ENCODE measurements around the gene CT45A8. TPM values are rescaled to one million over a fixed set of nuclear protein-coding genes. Genes with fewer than 3 reads are reported as not detected.
"Not testable (repeated sequence)": the region's sequence is repeated elsewhere in the genome, so short reads cannot be mapped to it uniquely, and the experiment has no call there.

Gene CT45A8, protein sequence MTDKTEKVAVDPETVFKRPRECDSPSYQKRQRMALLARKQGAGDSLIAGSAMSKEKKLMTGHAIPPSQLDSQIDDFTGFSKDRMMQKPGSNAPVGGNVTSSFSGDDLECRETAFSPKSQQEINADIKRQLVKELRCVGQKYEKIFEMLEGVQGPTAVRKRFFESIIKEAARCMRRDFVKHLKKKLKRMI
- total RNA-seq (2021) (not detected in 2 replicates), Bru-seq, nascent RNA (not detected), BruChase-seq, experiment 1, labeled RNA remaining after a 2-hour chase (not detected), BruChase-seq, experiment 2, labeled RNA remaining after a 6-hour chase (not detected)
- long read RNA-seq: 0 reads

DNA sequence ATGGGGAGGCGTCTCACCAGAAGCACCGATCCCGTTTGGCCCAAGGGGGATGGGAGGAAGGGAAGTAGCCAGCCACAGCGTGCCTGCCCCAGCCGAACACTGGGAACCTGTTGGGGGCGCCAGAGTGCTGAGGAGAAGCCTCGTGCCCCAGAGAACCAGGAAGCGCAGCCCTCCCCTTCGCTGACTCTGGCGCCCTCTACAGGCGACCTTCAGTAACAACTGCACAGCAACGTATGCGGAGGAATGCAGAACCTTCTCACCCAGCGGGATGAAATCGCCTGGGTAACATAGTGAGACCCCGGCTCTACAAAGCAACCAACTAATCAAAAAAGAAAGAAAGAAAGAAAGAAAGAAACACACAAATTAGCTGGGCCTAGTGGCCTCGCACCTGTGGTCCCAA is at the start of gene CT45A8:
Gene CT45A8, minus strand, starts transcription at position 101 of the 400 bp plus-strand sequence. CDS start 3,755 bp downstream, outside the sequence.
- H3K36me3 ChIP-seq (ENCODE audit: low read depth); BruUV-seq (replicated peaks); H2AFZ ChIP-seq; H3K27ac ChIP-seq; intact Hi-C loops (cut with micrococcal nuclease; ENCODE audit: unreplicated experiment); H3K9me2 ChIP-seq (ENCODE audit: insufficient read depth); H4K20me1 ChIP-seq (ENCODE audit: insufficient read depth); H3K9me3 ChIP-seq (ENCODE audit: insufficient read depth, low read depth); H3K4me1 ChIP-seq (replicated peaks; ENCODE audit: insufficient read depth); H3K79me2 ChIP-seq (ENCODE audit: low read depth); H3K27me3 ChIP-seq (ENCODE audit: insufficient read depth, low read depth); DNase-seq; H3F3A ChIP-seq (ENCODE audit: insufficient read depth, low read depth); POLR2A ChIA-PET (ENCODE audit: unreplicated experiment); H3K4me2 ChIP-seq; H3K4me3 ChIP-seq; CTCF ChIA-PET: not testable (repeated sequence)

- H2AFZ ChIP-seq: no peak within 1 kb of the TSS
- peaks cover 63% of the 10 kb centered on the region for H3K27me3 ChIP-seq (ENCODE audit: insufficient read depth, low read depth)
- no peaks in the 10 kb centered on the region for H4K20me1 ChIP-seq (ENCODE audit: insufficient read depth)
- intact Hi-C loops (cut with micrococcal nuclease; ENCODE audit: unreplicated experiment): no loop called here
- ChIA-PET CTCF (no interaction called here), POLR2A (ENCODE audit: unreplicated experiment) (no interaction called here)
- H3K4me3 ChIP-seq: no peak within 1 kb of the TSS
- no peaks in the 10 kb centered on the region for H3K9me3 ChIP-seq (ENCODE audit: insufficient read depth, low read depth)
- no peaks in the 10 kb centered on the region for H3K9me2 ChIP-seq (ENCODE audit: insufficient read depth)
- BruUV-seq (replicated peaks): no TSS peak
- H3K4me1 ChIP-seq (replicated peaks; ENCODE audit: insufficient read depth): no peaks in the 10 kb centered on the region
- no peak for DNase-seq
- H3K4me2 ChIP-seq: no peak within 1 kb of the TSS
- TF ChIP-seq, protein P1, sequence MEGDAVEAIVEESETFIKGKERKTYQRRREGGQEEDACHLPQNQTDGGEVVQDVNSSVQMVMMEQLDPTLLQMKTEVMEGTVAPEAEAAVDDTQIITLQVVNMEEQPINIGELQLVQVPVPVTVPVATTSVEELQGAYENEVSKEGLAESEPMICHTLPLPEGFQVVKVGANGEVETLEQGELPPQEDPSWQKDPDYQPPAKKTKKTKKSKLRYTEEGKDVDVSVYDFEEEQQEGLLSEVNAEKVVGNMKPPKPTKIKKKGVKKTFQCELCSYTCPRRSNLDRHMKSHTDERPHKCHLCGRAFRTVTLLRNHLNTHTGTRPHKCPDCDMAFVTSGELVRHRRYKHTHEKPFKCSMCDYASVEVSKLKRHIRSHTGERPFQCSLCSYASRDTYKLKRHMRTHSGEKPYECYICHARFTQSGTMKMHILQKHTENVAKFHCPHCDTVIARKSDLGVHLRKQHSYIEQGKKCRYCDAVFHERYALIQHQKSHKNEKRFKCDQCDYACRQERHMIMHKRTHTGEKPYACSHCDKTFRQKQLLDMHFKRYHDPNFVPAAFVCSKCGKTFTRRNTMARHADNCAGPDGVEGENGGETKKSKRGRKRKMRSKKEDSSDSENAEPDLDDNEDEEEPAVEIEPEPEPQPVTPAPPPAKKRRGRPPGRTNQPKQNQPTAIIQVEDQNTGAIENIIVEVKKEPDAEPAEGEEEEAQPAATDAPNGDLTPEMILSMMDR (conservative IDR thresholded peaks at IDR 0.05): no peak
- TF ChIP-seq EZH2 (IDR thresholded peaks at IDR 0.05; ENCODE audit: low read depth): no peak
- H3K36me3 ChIP-seq (ENCODE audit: low read depth): no peaks in the 10 kb centered on the region
- no peaks in the 10 kb centered on the region for H3K79me2 ChIP-seq (ENCODE audit: low read depth)
- H3F3A ChIP-seq (ENCODE audit: insufficient read depth, low read depth): no peaks in the 10 kb centered on the region
- H3K27ac ChIP-seq: no peak within 1 kb of the TSS
Measured at GRCh38 chrX:135893294-135893817, 39.0 kb upstream of the CT45A8 start, which contains the start of the genes CT45A10 and SAGE1. CT45A10 (minus strand) TSS chrX:135893444; CDS start chrX:135885344, 8,100 bp downstream. SAGE1 (plus strand) TSS chrX:135893716; CDS start chrX:135896243, 2,527 bp downstream.

GRCh38 chrX:135892781-135893180 is 38.4 kb upstream of the CT45A8 start:
- Histone ChIP-seq H2AFZ (no peak overlapping the region), H3K4me3 (no peak overlapping the region), H4K20me1 (ENCODE audit: insufficient read depth) (no peaks in the 10 kb centered on the region), H3K27ac (no peak overlapping the region), H3K4me2 (no peak overlapping the region), H3F3A (ENCODE audit: insufficient read depth, low read depth) (no peaks in the 10 kb centered on the region), H3K9me3 (ENCODE audit: insufficient read depth, low read depth) (no peaks in the 10 kb centered on the region), H3K4me1 (replicated peaks; ENCODE audit: insufficient read depth) (no peaks in the 10 kb centered on the region), H3K36me3 (ENCODE audit: low read depth) (no peaks in the 10 kb centered on the region), H3K27me3 (ENCODE audit: insufficient read depth, low read depth) (peaks cover 61% of the 10 kb centered on the region), H3K79me2 (ENCODE audit: low read depth) (no peaks in the 10 kb centered on the region), H3K9me2 (ENCODE audit: insufficient read depth) (no peaks in the 10 kb centered on the region)
- no TSS peak for BruUV-seq (replicated peaks)
- intact Hi-C loops (cut with micrococcal nuclease; ENCODE audit: unreplicated experiment): no loop called here
- ChIA-PET POLR2A (ENCODE audit: unreplicated experiment) (interaction anchor here (0.5 kb wide), 1 partner anchor 333 kb away, joined by 3 read pairs; no protein-coding TSS in a partner anchor), CTCF (interaction anchor here (0.6 kb wide), 1 partner anchor 67 kb away, joined by 3 read pairs; no protein-coding TSS in a partner anchor)
- TF ChIP-seq EZH2 (IDR thresholded peaks at IDR 0.05; ENCODE audit: low read depth): no peak
- TF ChIP-seq, protein P1 (conservative IDR thresholded peaks at IDR 0.05): no peak
- no peak for DNase-seq

All from PC-9 (cell line).